Duodenal mucosa (tissue), 2 donors: Measurements from ENCODE around the gene ZC3HAV1.
"Not testable (repeated sequence)": the region's sequence is repeated elsewhere in the genome, so short reads cannot be mapped to it uniquely, and the experiment has no call there.

ENCODE experiments used
- H3K27ac ChIP-seq: one replicate; pipeline ENCODE4 v1.7.0; 2013; ENCODE audit warnings: low read depth, low read length
- H3K27me3 ChIP-seq, 2 donors: one replicate each; pipeline ENCODE4 v1.7.0; 2013; ENCODE audit warnings: low read length in 2 of 2, control low read depth in 1 of 2; ENCODE audit not compliant: insufficient read depth in 2 of 2, control insufficient read depth in 1 of 2
- H3K36me3 ChIP-seq, 2 donors: one replicate each; pipeline ENCODE4 v1.7.0; 2013; ENCODE audit warnings: low read length in 2 of 2, control low read depth in 1 of 2; ENCODE audit not compliant: insufficient read depth in 2 of 2, control insufficient read depth in 1 of 2
- H3K4me1 ChIP-seq, 2 donors: one replicate each; pipeline ENCODE4 v1.7.0; 2013; ENCODE audit warnings: low read length in 2 of 2, control low read depth in 1 of 2; ENCODE audit not compliant: insufficient read depth in 2 of 2, control insufficient read depth in 1 of 2
- H3K4me3 ChIP-seq, 2 donors: one replicate each; pipeline ENCODE4 v1.7.0; 2013; ENCODE audit warnings: low read length in 2 of 2, low read depth in 1 of 2
- H3K9ac ChIP-seq, 2 donors: one replicate each; pipeline ENCODE4 v1.7.0; 2013; ENCODE audit warnings: low read length in 2 of 2, low read depth in 1 of 2
- H3K9me3 ChIP-seq, 2 donors: one replicate each; pipeline ENCODE4 v1.7.0; 2013; ENCODE audit warnings: low read length in 2 of 2, control low read depth in 1 of 2; ENCODE audit not compliant: control insufficient read depth in 1 of 2

The ZC3HAV1 gene

DNA sequence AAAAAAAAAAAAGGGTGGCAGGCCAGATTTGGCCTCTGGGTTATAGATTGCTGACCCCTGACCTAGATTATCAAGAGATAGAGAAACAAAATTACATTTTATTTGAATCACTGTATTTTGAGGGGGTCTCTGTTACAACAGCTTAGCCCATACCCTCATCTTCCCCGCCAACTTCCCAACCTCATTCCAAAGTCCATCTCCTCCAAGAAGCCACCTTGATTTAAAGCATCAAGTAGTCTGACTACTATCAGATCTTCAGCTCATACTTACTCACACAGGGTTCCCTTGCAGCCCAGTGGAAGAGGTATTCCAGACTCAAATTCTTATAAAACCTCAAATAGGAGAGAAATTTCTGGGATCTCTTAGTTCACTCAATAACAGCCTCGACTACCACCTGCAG lies 20.4 kb downstream of the ZC3HAV1 start:
- H3K4me1 ChIP-seq = peaks cover 2 to 6% of the 10 kb centered on the region in 2 donors

DNA sequence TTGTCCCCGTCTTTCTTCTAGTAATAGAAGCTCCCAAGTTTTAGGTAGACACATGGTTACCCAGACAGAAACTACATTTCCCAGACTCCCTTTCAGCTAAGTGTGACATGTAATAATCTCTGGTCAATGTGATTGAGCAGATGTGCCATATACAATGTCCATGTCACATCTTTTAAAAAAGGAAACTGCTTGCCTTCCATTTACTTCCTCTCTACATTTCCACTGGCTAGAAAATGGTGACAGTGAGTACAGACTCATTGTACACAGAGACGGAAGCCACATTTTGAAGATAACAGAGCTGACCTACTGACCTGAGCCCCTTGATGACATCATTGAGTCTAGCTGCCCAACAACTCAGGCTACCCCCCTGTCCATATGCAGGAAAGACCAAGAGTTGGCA lies 21.3 kb downstream of the ZC3HAV1 start:
- Histone ChIP-seq H3K27ac (no peak overlapping the region), H3K9me3 (no peaks in the 10 kb centered on the region), H3K4me1 (peaks cover 0 to 6% of the 10 kb centered on the region in 2 donors), H3K4me3 (no peak overlapping the region), H3K9ac (no peak overlapping the region), H3K27me3 (no peaks in the 10 kb centered on the region), H3K36me3 (peaks cover 24 to 55% of the 10 kb centered on the region in 2 donors)

More for the DNA sequence above, 20.4 kb downstream of the ZC3HAV1 start:
- no peaks in the 10 kb centered on the region for H3K9me3 ChIP-seq
- no peak overlapping the region for H3K9ac ChIP-seq
- no peak overlapping the region for H3K27ac ChIP-seq
- no peak overlapping the region for H3K4me3 ChIP-seq
- peaks cover 22 to 46% of the 10 kb centered on the region in 2 donors for H3K36me3 ChIP-seq
- H3K27me3 ChIP-seq = no peaks in the 10 kb centered on the region

- Histone ChIP-seq H3K9ac (no peak overlapping the region), H3K4me1 (peaks cover 0 to 2% of the 10 kb centered on the region in 2 donors), H3K36me3 (peaks cover 24 to 65% of the 10 kb centered on the region in 2 donors), H3K27ac (no peak overlapping the region), H3K9me3 (no peaks in the 10 kb centered on the region), H3K27me3 (no peaks in the 10 kb centered on the region), H3K4me3 (no peak overlapping the region)
These were observed 22.3 kb downstream of the ZC3HAV1 start for GRCh38 chr7:139087212-139087611.

DNA sequence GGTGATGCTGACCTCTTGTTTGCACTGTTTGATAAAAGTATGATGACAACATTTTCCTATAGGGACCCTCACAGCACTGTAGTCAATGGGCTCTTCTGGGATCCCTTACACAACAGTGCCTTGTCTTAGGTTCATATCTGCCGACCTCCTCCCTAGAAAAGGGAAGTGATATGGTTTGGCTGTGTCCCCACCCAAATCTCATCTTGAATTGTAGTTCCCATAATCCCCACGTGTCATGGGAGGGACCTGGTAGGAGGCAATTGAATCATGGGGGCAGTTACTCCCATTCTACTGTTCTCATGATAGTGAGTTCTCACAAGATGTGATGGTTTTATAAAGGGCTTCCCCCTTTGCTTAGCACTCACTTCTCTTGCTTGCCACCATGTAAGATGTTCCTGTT lies 23.1 kb downstream of the ZC3HAV1 start:
- no peak overlapping the region for H3K9ac ChIP-seq
- peaks cover 24 to 70% of the 10 kb centered on the region in 2 donors for H3K36me3 ChIP-seq

GRCh38 chr7:139084709-139085108 lies 24.8 kb downstream of the ZC3HAV1 start:
- H3K36me3 ChIP-seq = peaks cover 36 to 87% of the 10 kb centered on the region in 2 donors
- H3K27ac ChIP-seq = no peak overlapping the region
- H3K4me3 ChIP-seq = no peak overlapping the region
- no peaks in the 10 kb centered on the region for H3K9me3 ChIP-seq
- H3K9ac ChIP-seq = no peak overlapping the region
- no peaks in the 10 kb centered on the region for H3K27me3 ChIP-seq
- no peaks in the 10 kb centered on the region for H3K4me1 ChIP-seq

More for the DNA sequence above, 23.1 kb downstream of the ZC3HAV1 start:
- Histone ChIP-seq H3K27ac (no peak overlapping the region), H3K4me1 (no peaks in the 10 kb centered on the region), H3K27me3 (no peaks in the 10 kb centered on the region), H3K9me3 (no peaks in the 10 kb centered on the region), H3K4me3 (no peak overlapping the region)

GRCh38 chr7:139081584-139081983 lies 27.9 kb downstream of the ZC3HAV1 start:
- H3K4me1 ChIP-seq = no peaks in the 10 kb centered on the region
- H3K9ac ChIP-seq = no peak overlapping the region
- no peaks in the 10 kb centered on the region for H3K27me3 ChIP-seq
- H3K36me3 ChIP-seq = peaks cover 34 to 88% of the 10 kb centered on the region in 2 donors
- H3K4me3 ChIP-seq = no peak overlapping the region
- no peaks in the 10 kb centered on the region for H3K9me3 ChIP-seq
- H3K27ac ChIP-seq = no peak overlapping the region

DNA sequence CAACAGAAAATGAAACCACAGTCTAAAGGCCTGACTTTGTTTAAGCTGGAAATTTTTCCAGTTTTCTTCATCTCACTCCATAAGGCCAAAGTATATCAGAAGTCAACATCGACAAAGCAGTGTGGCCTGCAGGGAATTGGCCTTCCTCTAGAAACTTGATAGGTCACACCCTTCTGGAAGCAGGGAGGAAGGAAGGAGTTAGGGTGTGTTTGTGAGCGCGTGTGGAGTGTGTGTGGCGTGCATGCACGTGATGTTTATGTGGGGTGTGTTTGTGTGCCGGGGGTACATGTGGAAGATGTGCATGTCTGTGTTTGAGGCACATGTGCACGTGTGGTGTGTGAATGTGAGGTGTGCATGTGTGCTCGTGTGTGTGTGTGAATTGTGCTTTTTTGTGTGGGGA lies 28.6 kb downstream of the ZC3HAV1 start:
- peaks cover 32 to 90% of the 10 kb centered on the region in 2 donors for H3K36me3 ChIP-seq
- H3K27ac ChIP-seq = no peak overlapping the region
- no peak overlapping the region for H3K9ac ChIP-seq
- no peak overlapping the region for H3K4me3 ChIP-seq
- H3K27me3 ChIP-seq = no peaks in the 10 kb centered on the region
- no peaks in the 10 kb centered on the region for H3K4me1 ChIP-seq
- no peaks in the 10 kb centered on the region for H3K9me3 ChIP-seq

GRCh38 chr7:139079861-139080260 lies 29.7 kb downstream of the ZC3HAV1 start:
- peaks cover 32 to 90% of the 10 kb centered on the region in 2 donors for H3K36me3 ChIP-seq
- H3K27ac ChIP-seq = no peak overlapping the region

GRCh38 chr7:139078911-139079310 lies 30.6 kb downstream of the ZC3HAV1 start:
- no peak overlapping the region for H3K27ac ChIP-seq
- H3K4me3 ChIP-seq = no peak overlapping the region
- H3K9ac ChIP-seq = no peak overlapping the region
- H3K4me1 ChIP-seq = peaks cover 0 to 3% of the 10 kb centered on the region in 2 donors
- no peaks in the 10 kb centered on the region for H3K27me3 ChIP-seq
- H3K9me3 ChIP-seq = no peaks in the 10 kb centered on the region
- peaks cover 26 to 82% of the 10 kb centered on the region in 2 donors for H3K36me3 ChIP-seq

More at GRCh38 chr7:139079861-139080260, 29.7 kb downstream of the ZC3HAV1 start:
- Histone ChIP-seq H3K9ac (no peak overlapping the region), H3K4me1 (peaks cover 0 to 2% of the 10 kb centered on the region in 2 donors), H3K4me3 (no peak overlapping the region), H3K9me3 (no peaks in the 10 kb centered on the region), H3K27me3 (no peaks in the 10 kb centered on the region)

GRCh38 chr7:139078399-139078798 lies 31.1 kb downstream of the ZC3HAV1 start:
- no peak overlapping the region for H3K27ac ChIP-seq
- H3K4me1 ChIP-seq = peaks cover 0 to 3% of the 10 kb centered on the region in 2 donors
- H3K9ac ChIP-seq = no peak overlapping the region
- peaks cover 29 to 82% of the 10 kb centered on the region in 2 donors for H3K36me3 ChIP-seq
- no peaks in the 10 kb centered on the region for H3K27me3 ChIP-seq
- no peaks in the 10 kb centered on the region for H3K9me3 ChIP-seq
- no peak overlapping the region for H3K4me3 ChIP-seq

DNA sequence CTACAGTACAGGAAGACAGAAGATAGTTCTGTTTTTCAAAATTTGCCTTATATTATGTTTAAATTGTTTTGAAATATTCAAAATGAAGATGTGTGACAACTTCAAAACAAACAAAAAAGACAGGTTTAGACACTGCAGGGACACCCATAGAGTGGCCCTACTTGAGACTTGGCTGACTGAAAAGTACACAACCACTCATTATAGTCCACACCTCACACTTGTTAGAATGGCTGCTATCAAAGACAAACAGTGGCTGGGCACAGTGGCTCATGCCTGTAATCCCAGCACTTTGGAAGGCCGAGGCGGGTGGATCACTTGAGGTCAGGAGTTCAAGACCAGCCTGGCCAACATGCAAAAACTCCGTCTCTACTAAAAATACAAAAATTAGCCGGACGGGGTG lies 31.8 kb downstream of the ZC3HAV1 start:
- not testable (repeated sequence) for H3K9ac ChIP-seq, H3K4me1 ChIP-seq, H3K4me3 ChIP-seq, H3K27ac ChIP-seq, H3K27me3 ChIP-seq, H3K9me3 ChIP-seq
- H3K36me3 ChIP-seq = peaks cover 30 to 80% of the 10 kb centered on the region in 2 donors
